Gastrocnemius medialis (tissue), 4 donors: ENCODE results near the gene TEX50.

ENCODE experiments used
- POLR2A ChIP-seq, 2 donors: fragments of 450-650 bp; IDR thresholded peaks; one replicate each; pipeline ENCODE4 v1.6.1; 2017; ENCODE audit warnings: antibody characterized with exemption in 2 of 2, mild to moderate bottlenecking in 2 of 2, moderate library complexity in 2 of 2
- TF ChIP-seq, protein P1 (sequence below), 5 experiments: fragments of 450-650 bp in 3 of 5; fragments of 200-600 bp in 2 of 5; sonication (generic) in 2 of 5; IDR thresholded peaks in 4 of 5; conservative IDR thresholded peaks in 1 of 5; 1 replicate in 4 of 5; 2 replicates in 1 of 5; pipeline ENCODE4 v1.5.1; 2016 to 2019; ENCODE audit warnings: antibody characterized with exemption in 5 of 5, mild to moderate bottlenecking in 3 of 5, moderate library complexity in 3 of 5

- TF ChIP-seq, protein P1, sequence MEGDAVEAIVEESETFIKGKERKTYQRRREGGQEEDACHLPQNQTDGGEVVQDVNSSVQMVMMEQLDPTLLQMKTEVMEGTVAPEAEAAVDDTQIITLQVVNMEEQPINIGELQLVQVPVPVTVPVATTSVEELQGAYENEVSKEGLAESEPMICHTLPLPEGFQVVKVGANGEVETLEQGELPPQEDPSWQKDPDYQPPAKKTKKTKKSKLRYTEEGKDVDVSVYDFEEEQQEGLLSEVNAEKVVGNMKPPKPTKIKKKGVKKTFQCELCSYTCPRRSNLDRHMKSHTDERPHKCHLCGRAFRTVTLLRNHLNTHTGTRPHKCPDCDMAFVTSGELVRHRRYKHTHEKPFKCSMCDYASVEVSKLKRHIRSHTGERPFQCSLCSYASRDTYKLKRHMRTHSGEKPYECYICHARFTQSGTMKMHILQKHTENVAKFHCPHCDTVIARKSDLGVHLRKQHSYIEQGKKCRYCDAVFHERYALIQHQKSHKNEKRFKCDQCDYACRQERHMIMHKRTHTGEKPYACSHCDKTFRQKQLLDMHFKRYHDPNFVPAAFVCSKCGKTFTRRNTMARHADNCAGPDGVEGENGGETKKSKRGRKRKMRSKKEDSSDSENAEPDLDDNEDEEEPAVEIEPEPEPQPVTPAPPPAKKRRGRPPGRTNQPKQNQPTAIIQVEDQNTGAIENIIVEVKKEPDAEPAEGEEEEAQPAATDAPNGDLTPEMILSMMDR (IDR thresholded peaks at IDR 0.05 in 4 of 5, conservative IDR thresholded peaks at IDR 0.05 in 1 of 5), result no peak
- TF ChIP-seq POLR2A (IDR thresholded peaks at IDR 0.05), result no peak
These were observed 7.9 kb upstream of the TEX50 start for GRCh38 chr1:173627269-173627668.
